ENCODE data around the gene PRUNE2. TPM values are rescaled to one million over a fixed set of nuclear protein-coding genes. Genes with fewer than 3 reads are reported as not detected.

Gene PRUNE2
- total and polyA plus RNA-seq, 2 of the 8 experiments (the other 6 are each of a cell fraction or from before 2014, with no cell fraction given): 5.5 to 13.3 TPM

DNA sequence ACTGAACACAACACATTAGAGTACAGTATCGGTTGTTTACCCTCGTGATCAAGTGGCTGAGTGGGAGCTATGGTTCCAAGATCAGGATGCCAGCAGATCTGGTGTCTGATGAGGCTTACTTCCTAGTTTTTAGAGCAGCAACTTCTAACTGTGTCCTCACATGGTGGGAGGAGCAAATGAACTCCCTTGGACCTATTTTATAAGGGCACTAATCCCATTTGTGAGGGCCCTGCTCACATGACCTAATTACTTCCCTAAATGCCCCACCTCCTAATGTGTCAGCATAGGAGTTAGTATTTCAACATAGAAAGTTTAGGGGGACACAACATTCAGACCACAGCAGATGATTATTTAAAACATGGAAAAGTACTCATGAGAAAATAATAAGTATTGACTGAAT, 335.1 kb downstream of the PRUNE2 start:
- no peak overlapping the region for H3K27ac ChIP-seq (ENCODE audit: low read depth, low read length)
- no peak overlapping the region for H4K91ac ChIP-seq (replicated peaks; ENCODE audit: insufficient read length, low read length)
- H3K36me3 ChIP-seq (ENCODE audit: control insufficient read depth in 2 of 4, insufficient read depth in 4 of 4, low read length in 3 of 4): no peaks in the 10 kb centered on the region
- no peak overlapping the region for H3K4me2 ChIP-seq (ENCODE audit: insufficient read depth in 1 of 2, low read depth in 2 of 2, low read length in 2 of 2)
- no peak overlapping the region for H2BK5ac ChIP-seq (ENCODE audit: low read depth, low read length)
- H2AFZ ChIP-seq (ENCODE audit: low read length): no peak overlapping the region
- no peaks in the 10 kb centered on the region for H3K79me2 ChIP-seq (ENCODE audit: control insufficient read depth in 1 of 2, insufficient read depth in 2 of 2, low read length in 2 of 2)
- no peak overlapping the region for H3K23ac ChIP-seq (ENCODE audit: insufficient read length)
- no peak overlapping the region for H2BK12ac ChIP-seq (ENCODE audit: low read depth, low read length)
- no peak overlapping the region for H4K5ac ChIP-seq (ENCODE audit: insufficient read length, low read depth, low read length)
- H3K79me1 ChIP-seq (ENCODE audit: low read depth, low read length): no peaks in the 10 kb centered on the region
- H2AK5ac ChIP-seq (ENCODE audit: low read depth, low read length): no peak overlapping the region
- H3K9me3 ChIP-seq (ENCODE audit: insufficient read depth in 2 of 2, low read depth in 1 of 2, low read length in 1 of 2): 0 out of 4 replicates have a peak, but pooled peaks cover 0 to 4% of the 10 kb centered on the region in 2 experiments
- DNase-seq (ENCODE audit: low read depth in 1 of 2, low spot score in 2 of 2) (no peak), FAIRE-seq (no peak)
- H3K4me3 ChIP-seq (ENCODE audit: extremely low read depth in 1 of 4, insufficient read depth in 2 of 4, low read depth in 3 of 4, low read length in 4 of 4): no peak overlapping the region
- WGBS, 2 experiments (ENCODE audit: extremely low coverage in 1 of 2, insufficient coverage in 1 of 2, insufficient read length in 1 of 2, insufficient replicate concordance in 2 of 2, low coverage in 1 of 2, low lambda C conversion rate in 2 of 2, missing lambda C conversion rate in 1 of 2): 92% methylated on average over 2 of the region's 2 CpGs; no CpG with 5 or more reads in 1 of the 2 experiments
- no peak overlapping the region for H3K18ac ChIP-seq (ENCODE audit: extremely low read depth, low read length)
- no peaks in the 10 kb centered on the region for H3K23me2 ChIP-seq (ENCODE audit: low read depth, low read length)
- no peak overlapping the region for H2BK120ac ChIP-seq (replicated peaks; ENCODE audit: low read depth, low read length)
- H3K9ac ChIP-seq (replicated peaks in 1 of 4; ENCODE audit: extremely low read depth in 1 of 4, low read depth in 3 of 4, low read length in 3 of 4): no peak overlapping the region
- no peak overlapping the region for H3K14ac ChIP-seq (ENCODE audit: insufficient read length)
- CTCF ChIA-PET (ENCODE audit: partially characterized antibody): no interaction called here
- no peak overlapping the region for H3K4ac ChIP-seq (replicated peaks; ENCODE audit: insufficient read length, low read depth, low read length)
- H4K8ac ChIP-seq (ENCODE audit: extremely low read depth, insufficient read depth, low read length): no peak overlapping the region
- POLR2A ChIA-PET (ENCODE audit: partially characterized antibody): no interaction called here
- no peak overlapping the region for H2BK20ac ChIP-seq (ENCODE audit: low read length)
- no peak overlapping the region for H3K56ac ChIP-seq (replicated peaks; ENCODE audit: insufficient read length, low read depth, low read length)
- no peaks in the 10 kb centered on the region for H4K20me1 ChIP-seq (replicated peaks in 1 of 2; ENCODE audit: control insufficient read depth in 1 of 2, insufficient read depth in 2 of 2, low read length in 2 of 2)
- H3K27me3 ChIP-seq (replicated peaks in 1 of 4; ENCODE audit: control insufficient read depth in 3 of 4, extremely low read depth in 1 of 4, insufficient read depth in 3 of 4, low read length in 3 of 4): no peaks in the 10 kb centered on the region
- no peaks in the 10 kb centered on the region for H3K4me1 ChIP-seq (replicated peaks in 1 of 4; ENCODE audit: control insufficient read depth in 3 of 4, insufficient read depth in 4 of 4, low read length in 3 of 4)
- no peak overlapping the region for H2BK15ac ChIP-seq (ENCODE audit: low read length)
- TF ChIP-seq NANOG (IDR thresholded peaks at IDR 0.05; ENCODE audit: insufficient read depth, low read depth, low read length, poor library complexity, severe bottlenecking) (no peak), SIRT6 (IDR thresholded peaks at IDR 0.05; ENCODE audit: low read length) (no peak), CREB1 (IDR thresholded peaks at IDR 0.05) (no peak), SP4 (IDR thresholded peaks at IDR 0.05; ENCODE audit: low read length) (no peak), KDM5A (IDR thresholded peaks at IDR 0.05; ENCODE audit: low read length) (no peak), HDAC2 (IDR thresholded peaks at IDR 0.05; ENCODE audit: borderline replicate concordance in 1 of 2, low read depth in 2 of 2, low read length in 2 of 2) (no peak), SIN3A (conservative IDR thresholded peaks at IDR 0.05 in 1 of 2, IDR thresholded peaks at IDR 0.05 in 1 of 2; ENCODE audit: low read depth in 1 of 2, low read length in 2 of 2) (no peak)

Measured in H1 (cell line).